Measurements from ENCODE around the gene VEGFB. TPM values are rescaled to one million over a fixed set of nuclear protein-coding genes. Genes with fewer than 3 reads are reported as not detected.

VEGFB gene
- total and polyA plus RNA-seq, 5 donors = 290 to 377 (median 341) TPM

GRCh38 chr11:64211181-64211872 is 23.1 kb upstream of the VEGFB start:
- peak in 1 of 3 donors; percentile 63 for DNase-seq
- no peaks in the 10 kb centered on the region for H3K4me1 ChIP-seq (ENCODE audit: control insufficient read depth, insufficient read depth, low read length)
- 89% methylated on average over 30 of the region's 30 CpGs for WGBS
- H3K4me3 ChIP-seq (ENCODE audit: low read length) = no peak overlapping the region
- H3K27ac ChIP-seq (ENCODE audit: low read length) = no peak overlapping the region
- no peak for ATAC-seq
- H3K27me3 ChIP-seq (ENCODE audit: control insufficient read depth, insufficient read depth) = no peaks in the 10 kb centered on the region
- intact Hi-C loops (cut with DNase I) = no loop called here
- H3K9me3 ChIP-seq (ENCODE audit: control insufficient read depth, low read length) = no peaks in the 10 kb centered on the region

GRCh38 chr11:64216879-64217278 is 17.5 kb upstream of the VEGFB start:
- H3K4me1 ChIP-seq (ENCODE audit: control insufficient read depth, insufficient read depth, low read length) = no peaks in the 10 kb centered on the region
- ATAC-seq = no peak
- no peaks in the 10 kb centered on the region for H3K27me3 ChIP-seq (ENCODE audit: control insufficient read depth, insufficient read depth)
- intact Hi-C loops (cut with DNase I) = no loop called here
- no peaks in the 10 kb centered on the region for H3K9me3 ChIP-seq (ENCODE audit: control insufficient read depth, low read length)
- no peak overlapping the region for H3K4me3 ChIP-seq (ENCODE audit: low read length)
- WGBS = 86% methylated on average over 6 of the region's 6 CpGs
- H3K27ac ChIP-seq (ENCODE audit: low read length) = no peak overlapping the region
- no peak for DNase-seq

- Histone ChIP-seq H3K4me1 (ENCODE audit: control insufficient read depth, insufficient read depth, low read length) (no peaks in the 10 kb centered on the region), H3K9me3 (ENCODE audit: control insufficient read depth, low read length) (no peaks in the 10 kb centered on the region), H3K27ac (ENCODE audit: low read length) (no peak overlapping the region), H3K27me3 (ENCODE audit: control insufficient read depth, insufficient read depth) (no peaks in the 10 kb centered on the region), H3K4me3 (ENCODE audit: low read length) (no peak overlapping the region)
- peak in 1 of 3 donors; percentile 57 for DNase-seq
- intact Hi-C loops (cut with DNase I) = no loop called here
- 75% methylated on average over 11 of the region's 11 CpGs for WGBS
- peak in 1 of 2 donors; percentile 8 for ATAC-seq
These were observed 15.6 kb upstream of the VEGFB start for GRCh38 chr11:64218628-64219353.

- DNase-seq (peak in 1 of 3 donors; percentile 57), ATAC-seq (peak; percentile 5)
- 83% methylated on average over 7 of the region's 7 CpGs for WGBS
- Histone ChIP-seq H3K27ac (ENCODE audit: low read length) (no peak overlapping the region), H3K9me3 (ENCODE audit: control insufficient read depth, low read length) (no peaks in the 10 kb centered on the region), H3K4me1 (ENCODE audit: control insufficient read depth, insufficient read depth, low read length) (no peaks in the 10 kb centered on the region), H3K4me3 (ENCODE audit: low read length) (no peak overlapping the region), H3K27me3 (ENCODE audit: control insufficient read depth, insufficient read depth) (no peaks in the 10 kb centered on the region)
- intact Hi-C loops (cut with DNase I) = no loop called here
These were observed 15.1 kb upstream of the VEGFB start for GRCh38 chr11:64219354-64219684.

- ATAC-seq = no peak
- peak in 1 of 3 donors; percentile 52 for DNase-seq
- intact Hi-C loops (cut with DNase I) = no loop called here
- Histone ChIP-seq H3K27ac (ENCODE audit: low read length) (no peak overlapping the region), H3K9me3 (ENCODE audit: control insufficient read depth, low read length) (no peaks in the 10 kb centered on the region), H3K4me1 (ENCODE audit: control insufficient read depth, insufficient read depth, low read length) (no peaks in the 10 kb centered on the region), H3K27me3 (ENCODE audit: control insufficient read depth, insufficient read depth) (no peaks in the 10 kb centered on the region), H3K4me3 (ENCODE audit: low read length) (no peak overlapping the region)
- 90% methylated on average over 10 of the region's 10 CpGs for WGBS
These were observed 14.6 kb upstream of the VEGFB start for GRCh38 chr11:64219755-64220154.

GRCh38 chr11:64220271-64220670 is 14.1 kb upstream of the VEGFB start:
- no peak overlapping the region for H3K4me3 ChIP-seq (ENCODE audit: low read length)
- peaks cover 3% of the 10 kb centered on the region for H3K4me1 ChIP-seq (ENCODE audit: control insufficient read depth, insufficient read depth, low read length)
- ATAC-seq = peak in 1 of 2 donors; percentile 3
- 91% methylated on average over 17 of the region's 17 CpGs for WGBS
- no peaks in the 10 kb centered on the region for H3K27me3 ChIP-seq (ENCODE audit: control insufficient read depth, insufficient read depth)
- H3K27ac ChIP-seq (ENCODE audit: low read length) = no peak overlapping the region
- DNase-seq = peak in 1 of 3 donors; percentile 39
- no peaks in the 10 kb centered on the region for H3K9me3 ChIP-seq (ENCODE audit: control insufficient read depth, low read length)
- intact Hi-C loops (cut with DNase I) = no loop called here

GRCh38 chr11:64220798-64221197 is 13.6 kb upstream of the VEGFB start:
- Histone ChIP-seq H3K4me1 (ENCODE audit: control insufficient read depth, insufficient read depth, low read length) (peaks cover 5% of the 10 kb centered on the region), H3K27ac (ENCODE audit: low read length) (no peak overlapping the region), H3K27me3 (ENCODE audit: control insufficient read depth, insufficient read depth) (no peaks in the 10 kb centered on the region), H3K9me3 (ENCODE audit: control insufficient read depth, low read length) (no peaks in the 10 kb centered on the region), H3K4me3 (ENCODE audit: low read length) (no peak overlapping the region)
- 88% methylated on average over 14 of the region's 14 CpGs for WGBS
- ATAC-seq = no peak
- intact Hi-C loops (cut with DNase I) = no loop called here
- peak in 1 of 3 donors; percentile 63 for DNase-seq

GRCh38 chr11:64222651-64223000 is 11.8 kb upstream of the VEGFB start:
- DNase-seq (peak in 1 of 3 donors; percentile 25), ATAC-seq (no peak)
- Histone ChIP-seq H3K9me3 (ENCODE audit: control insufficient read depth, low read length) (no peaks in the 10 kb centered on the region), H3K27ac (ENCODE audit: low read length) (no peak overlapping the region), H3K4me1 (ENCODE audit: control insufficient read depth, insufficient read depth, low read length) (peaks cover 5% of the 10 kb centered on the region), H3K4me3 (ENCODE audit: low read length) (no peak overlapping the region), H3K27me3 (ENCODE audit: control insufficient read depth, insufficient read depth) (no peaks in the 10 kb centered on the region)
- intact Hi-C loops (cut with DNase I) = no loop called here
- WGBS = 72% methylated on average over 9 of the region's 9 CpGs

- DNase-seq (peak in 2 of 3 donors; percentile 68 to 70), ATAC-seq (no peak)
- Histone ChIP-seq H3K27me3 (ENCODE audit: control insufficient read depth, insufficient read depth) (no peaks in the 10 kb centered on the region), H3K4me1 (ENCODE audit: control insufficient read depth, insufficient read depth, low read length) (peaks cover 5% of the 10 kb centered on the region), H3K9me3 (ENCODE audit: control insufficient read depth, low read length) (no peaks in the 10 kb centered on the region), H3K27ac (ENCODE audit: low read length) (no peak overlapping the region), H3K4me3 (ENCODE audit: low read length) (no peak overlapping the region)
- intact Hi-C loops (cut with DNase I) = no loop called here
- 76% methylated on average over 24 of the region's 24 CpGs for WGBS
These were observed 11.3 kb upstream of the VEGFB start for GRCh38 chr11:64223001-64223651.

- WGBS = 94% methylated on average over 17 of the region's 17 CpGs
- ATAC-seq (no peak), DNase-seq (peak in 1 of 3 donors; percentile 57)
- intact Hi-C loops (cut with DNase I) = no loop called here
- H3K4me1 ChIP-seq (ENCODE audit: control insufficient read depth, insufficient read depth, low read length) = peaks cover 5% of the 10 kb centered on the region
- H3K4me3 ChIP-seq (ENCODE audit: low read length) = no peak overlapping the region
- no peak overlapping the region for H3K27ac ChIP-seq (ENCODE audit: low read length)
- H3K9me3 ChIP-seq (ENCODE audit: control insufficient read depth, low read length) = no peaks in the 10 kb centered on the region
- H3K27me3 ChIP-seq (ENCODE audit: control insufficient read depth, insufficient read depth) = no peaks in the 10 kb centered on the region
These were observed 10.1 kb upstream of the VEGFB start for GRCh38 chr11:64224151-64224890.

Measured in right cardiac atrium (tissue), 5 donors.